ENCODE results near the gene TRIM71.
A peak's percentile ranks its signal among the peaks of the same experiment; 100 is the strongest.
"Not testable (repeated sequence)": the region's sequence is repeated elsewhere in the genome, so short reads cannot be mapped to it uniquely, and the experiment has no call there.

TRIM71 gene

GRCh38 chr3:32940726-32941125 lies 122.9 kb downstream of the TRIM71 start:
- no peak overlapping the region for H2BK120ac ChIP-seq (ENCODE audit: low read depth, low read length)

GRCh38 chr3:32945136-32945535 lies 127.3 kb downstream of the TRIM71 start:
- no peak overlapping the region for H2AFZ ChIP-seq (ENCODE audit: low read depth, low read length)
- H2BK12ac ChIP-seq (ENCODE audit: low read length in 2 of 2): no peak overlapping the region
- H3K27me3 ChIP-seq (ENCODE audit: control insufficient read depth in 1 of 2, insufficient read depth in 1 of 2, low read length in 2 of 2): peaks cover 0 to 3% of the 10 kb centered on the region in 2 experiments
- H3K14ac ChIP-seq (ENCODE audit: low read length in 2 of 2): no peak overlapping the region
- H2BK15ac ChIP-seq (ENCODE audit: low read depth, poor library complexity, severe bottlenecking): no peak overlapping the region
- H3K27ac ChIP-seq (ENCODE audit: low read length, poor library complexity, severe bottlenecking): no peak overlapping the region
- no peak overlapping the region for H3K4me3 ChIP-seq (ENCODE audit: insufficient read depth in 1 of 2, low read depth in 1 of 2, low read length in 2 of 2)
- H3K4ac ChIP-seq (ENCODE audit: low read depth in 1 of 2, low read length in 2 of 2): no peak overlapping the region
- WGBS: 57% methylated on average over 1 of the region's 3 CpGs
- DNase-seq: peak; percentile 6
- no peak overlapping the region for H3K23ac ChIP-seq (ENCODE audit: low read length in 2 of 2)
- no peak overlapping the region for H2BK5ac ChIP-seq (ENCODE audit: low read depth, low read length, poor library complexity, severe bottlenecking)
- H3K4me2 ChIP-seq (ENCODE audit: low read length, poor library complexity, severe bottlenecking): no peak overlapping the region
- no peak overlapping the region for H4K8ac ChIP-seq (ENCODE audit: low read length)
- H3K36me3 ChIP-seq (ENCODE audit: control insufficient read depth in 1 of 2, insufficient read depth in 2 of 2, low read depth in 1 of 2, low read length in 2 of 2): no peaks in the 10 kb centered on the region
- H3K9me3 ChIP-seq (ENCODE audit: control insufficient read depth, low read length): no peaks in the 10 kb centered on the region
- H3K79me1 ChIP-seq (replicated peaks; ENCODE audit: low read length, poor library complexity, severe bottlenecking): no peaks in the 10 kb centered on the region
- H3K4me1 ChIP-seq (ENCODE audit: control insufficient read depth, insufficient read depth, low read depth, low read length): no peaks in the 10 kb centered on the region
- no peak overlapping the region for H3K9ac ChIP-seq (ENCODE audit: low read length)
- no peak overlapping the region for H4K91ac ChIP-seq (ENCODE audit: low read length)
- H2AK5ac ChIP-seq (ENCODE audit: low read length, severe bottlenecking): no peak overlapping the region
- no peak overlapping the region for H3K18ac ChIP-seq (ENCODE audit: low read depth in 1 of 2, low read length in 2 of 2)
- H2BK120ac ChIP-seq (ENCODE audit: low read depth, low read length): no peak overlapping the region

More at GRCh38 chr3:32940726-32941125, 122.9 kb downstream of the TRIM71 start:
- no peak for DNase-seq
- Histone ChIP-seq H3K9me3 (ENCODE audit: control insufficient read depth, low read length) (no peaks in the 10 kb centered on the region), H3K9ac (ENCODE audit: low read length) (no peak overlapping the region), H3K27ac (ENCODE audit: low read length, poor library complexity, severe bottlenecking) (no peak overlapping the region), H3K18ac (ENCODE audit: low read depth in 1 of 2, low read length in 2 of 2) (no peak overlapping the region), H3K4me3 (ENCODE audit: insufficient read depth in 1 of 2, low read depth in 1 of 2, low read length in 2 of 2) (no peak overlapping the region), H3K36me3 (ENCODE audit: control insufficient read depth in 1 of 2, insufficient read depth in 2 of 2, low read depth in 1 of 2, low read length in 2 of 2) (no peaks in the 10 kb centered on the region), H3K4me2 (ENCODE audit: low read length, poor library complexity, severe bottlenecking) (no peak overlapping the region), H3K4me1 (ENCODE audit: control insufficient read depth, insufficient read depth, low read depth, low read length) (no peaks in the 10 kb centered on the region), H2BK5ac (ENCODE audit: low read depth, low read length, poor library complexity, severe bottlenecking) (no peak overlapping the region), H2AK5ac (ENCODE audit: low read length, severe bottlenecking) (no peak overlapping the region), H2AFZ (ENCODE audit: low read depth, low read length) (no peak overlapping the region), H3K27me3 (ENCODE audit: control insufficient read depth in 1 of 2, insufficient read depth in 1 of 2, low read length in 2 of 2) (peaks cover 0 to 6% of the 10 kb centered on the region in 2 experiments), H3K14ac (ENCODE audit: low read length in 2 of 2) (no peak overlapping the region), H3K4ac (ENCODE audit: low read depth in 1 of 2, low read length in 2 of 2) (no peak overlapping the region), H4K91ac (ENCODE audit: low read length) (no peak overlapping the region), H3K79me1 (replicated peaks; ENCODE audit: low read length, poor library complexity, severe bottlenecking) (no peaks in the 10 kb centered on the region), H2BK12ac (ENCODE audit: low read length in 2 of 2) (no peak overlapping the region), H3K23ac (ENCODE audit: low read length in 2 of 2) (no peak overlapping the region), H4K8ac (ENCODE audit: low read length) (no peak overlapping the region), H2BK15ac (ENCODE audit: low read depth, poor library complexity, severe bottlenecking) (no peak overlapping the region)
- 78% methylated on average over 16 of the region's 16 CpGs for WGBS

GRCh38 chr3:32945598-32945997 lies 127.8 kb downstream of the TRIM71 start:
- not testable (repeated sequence) for H3K14ac ChIP-seq (ENCODE audit: low read length in 2 of 2); H2BK120ac ChIP-seq (ENCODE audit: low read depth, low read length); H3K36me3 ChIP-seq (ENCODE audit: control insufficient read depth in 1 of 2, insufficient read depth in 2 of 2, low read depth in 1 of 2, low read length in 2 of 2); DNase-seq; H2BK5ac ChIP-seq (ENCODE audit: low read depth, low read length, poor library complexity, severe bottlenecking); H4K91ac ChIP-seq (ENCODE audit: low read length); H2AFZ ChIP-seq (ENCODE audit: low read depth, low read length); H4K8ac ChIP-seq (ENCODE audit: low read length); H3K23ac ChIP-seq (ENCODE audit: low read length in 2 of 2); H3K4me1 ChIP-seq (ENCODE audit: control insufficient read depth, insufficient read depth, low read depth, low read length); H3K18ac ChIP-seq (ENCODE audit: low read depth in 1 of 2, low read length in 2 of 2); H3K27ac ChIP-seq (ENCODE audit: low read length, poor library complexity, severe bottlenecking); H2BK15ac ChIP-seq (ENCODE audit: low read depth, poor library complexity, severe bottlenecking); H3K27me3 ChIP-seq (ENCODE audit: control insufficient read depth in 1 of 2, insufficient read depth in 1 of 2, low read length in 2 of 2); H3K9ac ChIP-seq (ENCODE audit: low read length); H2BK12ac ChIP-seq (ENCODE audit: low read length in 2 of 2); H3K4ac ChIP-seq (ENCODE audit: low read depth in 1 of 2, low read length in 2 of 2); H3K4me3 ChIP-seq (ENCODE audit: insufficient read depth in 1 of 2, low read depth in 1 of 2, low read length in 2 of 2); H3K4me2 ChIP-seq (ENCODE audit: low read length, poor library complexity, severe bottlenecking); H3K9me3 ChIP-seq (ENCODE audit: control insufficient read depth, low read length); H2AK5ac ChIP-seq (ENCODE audit: low read length, severe bottlenecking); H3K79me1 ChIP-seq (replicated peaks; ENCODE audit: low read length, poor library complexity, severe bottlenecking)
- 97% methylated on average over 12 of the region's 12 CpGs for WGBS

DNA sequence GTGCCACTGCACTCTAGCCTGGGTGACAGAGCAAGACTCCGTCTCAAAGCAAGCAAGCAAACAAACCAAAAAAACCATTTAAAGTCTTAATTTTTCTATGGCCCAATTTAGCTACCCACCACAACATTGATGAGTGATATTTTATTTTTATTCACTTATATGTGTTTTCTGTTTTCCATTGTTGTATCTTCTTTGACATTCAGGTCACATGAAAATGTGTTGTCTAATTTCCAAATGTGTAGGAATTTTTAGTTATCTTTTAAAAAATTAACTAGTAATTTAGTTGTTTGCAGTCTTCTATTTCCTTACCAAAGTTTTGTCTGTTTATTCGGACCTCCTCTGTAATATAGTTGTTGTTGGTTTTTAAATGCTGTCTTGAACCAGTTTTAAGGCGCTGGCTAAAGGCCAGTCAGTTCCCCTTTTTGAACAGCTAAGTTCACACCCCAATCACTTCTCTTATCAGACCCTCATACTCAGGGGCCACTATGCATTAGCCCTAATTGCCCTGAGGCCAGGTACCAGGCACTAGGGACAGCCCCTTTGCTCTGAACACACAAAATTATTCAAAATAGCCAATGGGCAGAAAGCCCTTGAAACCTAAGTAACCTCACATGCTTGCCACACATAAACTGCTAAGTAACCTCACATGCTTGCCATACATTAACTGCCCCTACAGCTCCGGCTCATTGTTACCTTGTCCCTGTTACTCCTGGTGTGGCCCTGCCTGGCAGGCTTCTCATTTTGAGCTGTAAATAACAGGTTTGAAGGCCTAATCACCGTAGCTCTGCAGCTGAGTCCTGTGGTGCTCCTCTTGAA lies 129.4 kb downstream of the TRIM71 start:
- H2BK5ac ChIP-seq (ENCODE audit: low read depth, low read length, poor library complexity, severe bottlenecking): no peak overlapping the region
- H3K14ac ChIP-seq (ENCODE audit: low read length in 2 of 2): no peak overlapping the region
- peaks cover 4 to 10% of the 10 kb centered on the region in 2 experiments for H3K27me3 ChIP-seq (ENCODE audit: control insufficient read depth in 1 of 2, insufficient read depth in 1 of 2, low read length in 2 of 2)
- H3K23ac ChIP-seq (ENCODE audit: low read length in 2 of 2): no peak overlapping the region
- no peak overlapping the region for H3K9ac ChIP-seq (ENCODE audit: low read length)
- no peak for DNase-seq
- H2BK120ac ChIP-seq (ENCODE audit: low read depth, low read length): no peak overlapping the region
- H2AFZ ChIP-seq (ENCODE audit: low read depth, low read length): no peak overlapping the region
- no peak overlapping the region for H2BK12ac ChIP-seq (ENCODE audit: low read length in 2 of 2)
- H3K4ac ChIP-seq (ENCODE audit: low read depth in 1 of 2, low read length in 2 of 2): no peak overlapping the region
- H3K4me3 ChIP-seq (ENCODE audit: insufficient read depth in 1 of 2, low read depth in 1 of 2, low read length in 2 of 2): no peak overlapping the region
- H2BK15ac ChIP-seq (ENCODE audit: low read depth, poor library complexity, severe bottlenecking): no peak overlapping the region
- 67% methylated on average over 4 of the region's 5 CpGs for WGBS
- H3K36me3 ChIP-seq (ENCODE audit: control insufficient read depth in 1 of 2, insufficient read depth in 2 of 2, low read depth in 1 of 2, low read length in 2 of 2): no peaks in the 10 kb centered on the region
- H3K18ac ChIP-seq (ENCODE audit: low read depth in 1 of 2, low read length in 2 of 2): no peak overlapping the region
- no peak overlapping the region for H3K27ac ChIP-seq (ENCODE audit: low read length, poor library complexity, severe bottlenecking)
- H3K4me2 ChIP-seq (ENCODE audit: low read length, poor library complexity, severe bottlenecking): no peak overlapping the region
- no peaks in the 10 kb centered on the region for H3K9me3 ChIP-seq (ENCODE audit: control insufficient read depth, low read length)
- H4K91ac ChIP-seq (ENCODE audit: low read length): no peak overlapping the region
- no peaks in the 10 kb centered on the region for H3K4me1 ChIP-seq (ENCODE audit: control insufficient read depth, insufficient read depth, low read depth, low read length)
- no peak overlapping the region for H2AK5ac ChIP-seq (ENCODE audit: low read length, severe bottlenecking)
- no peak overlapping the region for H4K8ac ChIP-seq (ENCODE audit: low read length)
- no peaks in the 10 kb centered on the region for H3K79me1 ChIP-seq (replicated peaks; ENCODE audit: low read length, poor library complexity, severe bottlenecking)
